Measurements from ENCODE around the gene SEC61A1.

Gene SEC61A1

DNA sequence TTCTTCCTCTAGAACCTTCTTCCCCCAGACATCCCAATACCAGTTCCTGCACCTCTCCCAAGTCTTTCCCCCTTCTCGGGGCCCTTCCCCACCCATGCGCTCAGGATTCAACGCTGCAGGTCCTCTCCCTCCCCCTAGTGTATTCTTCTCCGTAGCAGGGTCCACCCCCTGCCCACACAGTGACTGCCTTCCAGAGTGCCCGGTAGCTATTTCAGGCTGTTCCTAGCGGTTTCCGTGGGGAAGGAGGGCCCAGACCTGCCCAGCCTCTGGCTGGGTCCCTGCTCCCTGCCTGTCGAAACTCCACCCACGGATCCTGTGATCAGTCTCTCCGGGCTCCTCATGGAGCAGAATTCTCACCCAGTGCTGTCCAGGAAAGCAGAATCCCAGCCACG, 45.2 kb upstream of the SEC61A1 start:
- TF ChIP-seq ZNF837 (tag by site-specific recombination; IDR thresholded peaks at IDR 0.05) (no peak), KLF10 (tag by site-specific recombination; IDR thresholded peaks at IDR 0.05) (no peak), KLF8 (tag by site-specific recombination; IDR thresholded peaks at IDR 0.05) (no peak), ZFHX2 (tag by site-specific recombination; conservative IDR thresholded peaks at IDR 0.05) (peak; percentile 63), ZNF354C (tag by site-specific recombination; IDR thresholded peaks at IDR 0.05; ENCODE audit: borderline replicate concordance, low read depth) (no peak), ZNF155 (tag by site-specific recombination; IDR thresholded peaks at IDR 0.05) (no peak), YY2 (tag by site-specific recombination; IDR thresholded peaks at IDR 0.05) (no peak), EGR2 (tag by site-specific recombination; IDR thresholded peaks at IDR 0.05; ENCODE audit: low read depth) (peak; percentile 49), ZNF423 (tag by site-specific recombination; IDR thresholded peaks at IDR 0.05) (no peak), ZNF585B (tag by site-specific recombination; IDR thresholded peaks at IDR 0.05) (no peak), SP2 (tag by site-specific recombination; IDR thresholded peaks at IDR 0.05) (0 out of 2 replicates have a peak, but pooled peaks have one; percentile 5), ZNF529 (tag by site-specific recombination; IDR thresholded peaks at IDR 0.05; ENCODE audit: insufficient replicate concordance) (no peak), GFI1B (tag by site-specific recombination; IDR thresholded peaks at IDR 0.05) (no peak)
- TF ChIP-seq, protein P1, sequence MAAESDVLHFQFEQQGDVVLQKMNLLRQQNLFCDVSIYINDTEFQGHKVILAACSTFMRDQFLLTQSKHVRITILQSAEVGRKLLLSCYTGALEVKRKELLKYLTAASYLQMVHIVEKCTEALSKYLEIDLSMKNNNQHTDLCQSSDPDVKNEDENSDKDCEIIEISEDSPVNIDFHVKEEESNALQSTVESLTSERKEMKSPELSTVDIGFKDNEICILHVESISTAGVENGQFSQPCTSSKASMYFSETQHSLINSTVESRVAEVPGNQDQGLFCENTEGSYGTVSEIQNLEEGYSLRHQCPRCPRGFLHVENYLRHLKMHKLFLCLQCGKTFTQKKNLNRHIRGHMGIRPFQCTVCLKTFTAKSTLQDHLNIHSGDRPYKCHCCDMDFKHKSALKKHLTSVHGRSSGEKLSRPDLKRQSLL (tag by site-specific recombination; IDR thresholded peaks at IDR 0.05): no peak
- TF ChIP-seq, protein P2, sequence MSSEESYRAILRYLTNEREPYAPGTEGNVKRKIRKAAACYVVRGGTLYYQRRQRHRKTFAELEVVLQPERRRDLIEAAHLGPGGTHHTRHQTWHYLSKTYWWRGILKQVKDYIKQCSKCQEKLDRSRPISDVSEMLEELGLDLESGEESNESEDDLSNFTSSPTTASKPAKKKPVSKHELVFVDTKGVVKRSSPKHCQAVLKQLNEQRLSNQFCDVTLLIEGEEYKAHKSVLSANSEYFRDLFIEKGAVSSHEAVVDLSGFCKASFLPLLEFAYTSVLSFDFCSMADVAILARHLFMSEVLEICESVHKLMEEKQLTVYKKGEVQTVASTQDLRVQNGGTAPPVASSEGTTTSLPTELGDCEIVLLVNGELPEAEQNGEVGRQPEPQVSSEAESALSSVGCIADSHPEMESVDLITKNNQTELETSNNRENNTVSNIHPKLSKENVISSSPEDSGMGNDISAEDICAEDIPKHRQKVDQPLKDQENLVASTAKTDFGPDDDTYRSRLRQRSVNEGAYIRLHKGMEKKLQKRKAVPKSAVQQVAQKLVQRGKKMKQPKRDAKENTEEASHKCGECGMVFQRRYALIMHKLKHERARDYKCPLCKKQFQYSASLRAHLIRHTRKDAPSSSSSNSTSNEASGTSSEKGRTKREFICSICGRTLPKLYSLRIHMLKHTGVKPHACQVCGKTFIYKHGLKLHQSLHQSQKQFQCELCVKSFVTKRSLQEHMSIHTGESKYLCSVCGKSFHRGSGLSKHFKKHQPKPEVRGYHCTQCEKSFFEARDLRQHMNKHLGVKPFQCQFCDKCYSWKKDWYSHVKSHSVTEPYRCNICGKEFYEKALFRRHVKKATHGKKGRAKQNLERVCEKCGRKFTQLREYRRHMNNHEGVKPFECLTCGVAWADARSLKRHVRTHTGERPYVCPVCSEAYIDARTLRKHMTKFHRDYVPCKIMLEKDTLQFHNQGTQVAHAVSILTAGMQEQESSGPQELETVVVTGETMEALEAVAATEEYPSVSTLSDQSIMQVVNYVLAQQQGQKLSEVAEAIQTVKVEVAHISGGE (tag by site-specific recombination; conservative IDR thresholded peaks at IDR 0.05; ENCODE audit: low read depth): no peak
- Histone ChIP-seq H3K4me1 (ENCODE audit: control insufficient read depth, insufficient read depth, low read length) (no peaks in the 10 kb centered on the region), H3K36me3 (ENCODE audit: control insufficient read depth in 2 of 2, insufficient read depth in 1 of 2, low read length in 2 of 2) (no peaks in the 10 kb centered on the region), H3K9me3 (ENCODE audit: control insufficient read depth, insufficient read depth, low read depth, low read length) (no peaks in the 10 kb centered on the region), H3K27ac (ENCODE audit: extremely low read depth, low read depth, low read length) (no peak overlapping the region), H3K4me3 (ENCODE audit: low read depth, low read length) (no peak overlapping the region)
- ChIA-PET POLR2A (no interaction called here), CTCF (interaction anchor here (0.7 kb wide), 1 partner anchor 57 kb away, joined by 5 read pairs; no protein-coding TSS in a partner anchor)

DNA sequence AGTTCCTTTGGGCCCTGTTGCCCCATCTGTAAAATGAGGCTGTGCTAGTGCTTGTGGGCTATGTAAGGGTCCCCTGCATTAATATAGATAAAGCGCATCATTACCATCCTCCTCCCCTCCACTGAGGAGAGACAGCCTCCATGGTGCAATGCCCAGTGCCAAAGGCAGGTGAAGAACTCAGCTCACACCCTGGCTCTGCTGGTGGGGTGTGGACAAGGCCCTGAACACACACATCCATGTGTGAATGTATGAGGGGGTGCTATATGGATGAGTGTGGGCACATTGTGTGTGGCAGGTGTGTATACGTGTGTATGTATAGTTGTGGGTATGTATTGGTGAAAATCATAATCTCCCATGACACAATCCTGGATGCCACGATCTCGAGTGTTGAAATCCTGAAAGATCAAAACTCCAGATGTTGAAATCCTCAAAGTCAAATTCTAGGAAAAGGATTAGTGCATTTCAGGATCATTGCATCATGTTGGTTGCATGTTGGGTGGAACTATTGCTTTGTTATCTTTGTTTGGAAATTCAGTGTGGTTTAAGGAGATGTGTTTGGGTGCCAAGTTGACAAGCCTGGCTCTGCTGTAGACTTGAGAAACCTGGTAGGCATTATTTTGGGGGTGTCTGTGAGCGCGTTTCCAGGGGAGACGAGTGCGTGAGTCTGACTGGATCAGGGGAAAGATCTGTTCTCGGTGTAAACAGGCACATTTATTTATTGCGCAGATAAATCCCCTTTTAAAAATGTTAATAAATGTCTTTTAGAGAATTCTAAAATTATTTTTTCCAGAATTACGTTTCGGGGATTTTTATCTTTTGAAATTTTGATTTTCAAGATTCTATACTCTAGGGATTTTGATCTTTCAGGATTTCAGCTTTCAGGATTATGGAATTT, 42.0 kb upstream of the SEC61A1 start:
- CTCF ChIA-PET: interaction anchor here (0.7 to 1.8 kb wide), 7 partner anchors 22 to 139 kb away, joined by 3 to 10 read pairs (median 3); no protein-coding TSS in a partner anchor
- Histone ChIP-seq H3K9me3 (ENCODE audit: control insufficient read depth, insufficient read depth, low read depth, low read length) (no peaks in the 10 kb centered on the region), H3K4me1 (ENCODE audit: control insufficient read depth, insufficient read depth, low read length) (no peaks in the 10 kb centered on the region), H3K36me3 (ENCODE audit: control insufficient read depth in 2 of 2, insufficient read depth in 1 of 2, low read length in 2 of 2) (no peaks in the 10 kb centered on the region), H3K4me3 (ENCODE audit: low read depth, low read length) (no peak overlapping the region), H3K27ac (ENCODE audit: extremely low read depth, low read depth, low read length) (no peak overlapping the region)
- POLR2A ChIA-PET: no interaction called here
- no peak for TF ChIP-seq ZBTB48 (tag by site-specific recombination; IDR thresholded peaks at IDR 0.05)
- TF ChIP-seq, protein P3, sequence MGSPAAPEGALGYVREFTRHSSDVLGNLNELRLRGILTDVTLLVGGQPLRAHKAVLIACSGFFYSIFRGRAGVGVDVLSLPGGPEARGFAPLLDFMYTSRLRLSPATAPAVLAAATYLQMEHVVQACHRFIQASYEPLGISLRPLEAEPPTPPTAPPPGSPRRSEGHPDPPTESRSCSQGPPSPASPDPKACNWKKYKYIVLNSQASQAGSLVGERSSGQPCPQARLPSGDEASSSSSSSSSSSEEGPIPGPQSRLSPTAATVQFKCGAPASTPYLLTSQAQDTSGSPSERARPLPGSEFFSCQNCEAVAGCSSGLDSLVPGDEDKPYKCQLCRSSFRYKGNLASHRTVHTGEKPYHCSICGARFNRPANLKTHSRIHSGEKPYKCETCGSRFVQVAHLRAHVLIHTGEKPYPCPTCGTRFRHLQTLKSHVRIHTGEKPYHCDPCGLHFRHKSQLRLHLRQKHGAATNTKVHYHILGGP (tag by site-specific recombination; IDR thresholded peaks at IDR 0.05): peak; percentile 99
- TF ChIP-seq, protein P4, sequence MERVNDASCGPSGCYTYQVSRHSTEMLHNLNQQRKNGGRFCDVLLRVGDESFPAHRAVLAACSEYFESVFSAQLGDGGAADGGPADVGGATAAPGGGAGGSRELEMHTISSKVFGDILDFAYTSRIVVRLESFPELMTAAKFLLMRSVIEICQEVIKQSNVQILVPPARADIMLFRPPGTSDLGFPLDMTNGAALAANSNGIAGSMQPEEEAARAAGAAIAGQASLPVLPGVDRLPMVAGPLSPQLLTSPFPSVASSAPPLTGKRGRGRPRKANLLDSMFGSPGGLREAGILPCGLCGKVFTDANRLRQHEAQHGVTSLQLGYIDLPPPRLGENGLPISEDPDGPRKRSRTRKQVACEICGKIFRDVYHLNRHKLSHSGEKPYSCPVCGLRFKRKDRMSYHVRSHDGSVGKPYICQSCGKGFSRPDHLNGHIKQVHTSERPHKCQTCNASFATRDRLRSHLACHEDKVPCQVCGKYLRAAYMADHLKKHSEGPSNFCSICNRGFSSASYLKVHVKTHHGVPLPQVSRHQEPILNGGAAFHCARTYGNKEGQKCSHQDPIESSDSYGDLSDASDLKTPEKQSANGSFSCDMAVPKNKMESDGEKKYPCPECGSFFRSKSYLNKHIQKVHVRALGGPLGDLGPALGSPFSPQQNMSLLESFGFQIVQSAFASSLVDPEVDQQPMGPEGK (tag by site-specific recombination; IDR thresholded peaks at IDR 0.05): peak; percentile 11; the same call in 1 of the 2 replicates
- TF ChIP-seq, protein P5, sequence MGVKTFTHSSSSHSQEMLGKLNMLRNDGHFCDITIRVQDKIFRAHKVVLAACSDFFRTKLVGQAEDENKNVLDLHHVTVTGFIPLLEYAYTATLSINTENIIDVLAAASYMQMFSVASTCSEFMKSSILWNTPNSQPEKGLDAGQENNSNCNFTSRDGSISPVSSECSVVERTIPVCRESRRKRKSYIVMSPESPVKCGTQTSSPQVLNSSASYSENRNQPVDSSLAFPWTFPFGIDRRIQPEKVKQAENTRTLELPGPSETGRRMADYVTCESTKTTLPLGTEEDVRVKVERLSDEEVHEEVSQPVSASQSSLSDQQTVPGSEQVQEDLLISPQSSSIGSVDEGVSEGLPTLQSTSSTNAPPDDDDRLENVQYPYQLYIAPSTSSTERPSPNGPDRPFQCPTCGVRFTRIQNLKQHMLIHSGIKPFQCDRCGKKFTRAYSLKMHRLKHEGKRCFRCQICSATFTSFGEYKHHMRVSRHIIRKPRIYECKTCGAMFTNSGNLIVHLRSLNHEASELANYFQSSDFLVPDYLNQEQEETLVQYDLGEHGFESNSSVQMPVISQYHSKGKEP (tag by site-specific recombination; IDR thresholded peaks at IDR 0.05): peak; percentile 76
- no peak for TF ChIP-seq ZNF548 (tag by site-specific recombination; IDR thresholded peaks at IDR 0.05)
- no peak for TF ChIP-seq ZNF561 (tag by site-specific recombination; IDR thresholded peaks at IDR 0.05; ENCODE audit: borderline replicate concordance)
- no peak for TF ChIP-seq ZNF121 (tag by site-specific recombination; IDR thresholded peaks at IDR 0.05)
- TF ChIP-seq ZBTB17 (tag by site-specific recombination; IDR thresholded peaks at IDR 0.05): peak; percentile 77
